Thoracic aorta (tissue), 2 donors: ENCODE measurements around the gene DNAJB8. TPM values are rescaled to one million over a fixed set of nuclear protein-coding genes. Genes with fewer than 3 reads are reported as not detected.

ENCODE experiments used
- ATAC-seq: fragments of 150-250 bp; one replicate; pipeline ENCODE4 v1.8.0; 2017; ENCODE audit warnings: low read depth; ENCODE audit not compliant: insufficient number of reproducible peaks, low FRiP score
- DNase-seq: peaks from one replicate; pipeline ENCODE4 v3.0.0-alpha.2; 2020; ENCODE audit warnings: low spot score
- H3K27ac ChIP-seq, 2 donors: fragments of 200-600 bp; sonication (generic); 1 replicate in 1 of 2; 2 replicates in 1 of 2; pipeline ENCODE4 v1.5.1; 2016; ENCODE audit warnings: mild to moderate bottlenecking in 2 of 2, moderate library complexity in 2 of 2
- H3K27me3 ChIP-seq: fragments of 200-600 bp; sonication (generic); replicated peaks from 2 replicates; pipeline ENCODE4 v1.6.0; 2016; ENCODE audit warnings: mild to moderate bottlenecking; ENCODE audit not compliant: insufficient read depth
- H3K36me3 ChIP-seq: fragments of 200-600 bp; sonication (generic); one replicate; pipeline ENCODE4 v1.5.1; 2016
- H3K4me1 ChIP-seq, 2 donors: fragments of 200-600 bp; sonication (generic); 1 replicate in 1 of 2; 2 replicates in 1 of 2; pipeline versions ENCODE4 v1.5.1 to v1.6.0; 2016; ENCODE audit warnings: low read depth in 2 of 2, mild to moderate bottlenecking in 1 of 2; ENCODE audit not compliant: control insufficient read depth in 1 of 2
- H3K4me3 ChIP-seq: fragments of 200-600 bp; sonication (generic); 2 replicates; pipeline ENCODE4 v1.5.1; 2016; ENCODE audit warnings: mild to moderate bottlenecking
- H3K9me3 ChIP-seq: fragments of 200-600 bp; sonication (generic); 2 replicates; pipeline ENCODE4 v1.5.1; 2016
- total RNA-seq, 2 donors: library from RNA; depleted of rRNA; stranded (reverse); fragments of >200 nt; gene quantifications; one replicate each; pipeline versions ENCODE4 v1.1.0 to v1.2.3, GENCODE V29; 2016
- TF ChIP-seq, protein P1 (sequence below): fragments of 200-600 bp; sonication (generic); IDR thresholded peaks from one replicate; pipeline ENCODE4 v1.5.1; 2019; ENCODE audit warnings: antibody characterized with exemption

The DNAJB8 gene
- total RNA-seq, 2 donors from 2014 or later, result not detected

DNA sequence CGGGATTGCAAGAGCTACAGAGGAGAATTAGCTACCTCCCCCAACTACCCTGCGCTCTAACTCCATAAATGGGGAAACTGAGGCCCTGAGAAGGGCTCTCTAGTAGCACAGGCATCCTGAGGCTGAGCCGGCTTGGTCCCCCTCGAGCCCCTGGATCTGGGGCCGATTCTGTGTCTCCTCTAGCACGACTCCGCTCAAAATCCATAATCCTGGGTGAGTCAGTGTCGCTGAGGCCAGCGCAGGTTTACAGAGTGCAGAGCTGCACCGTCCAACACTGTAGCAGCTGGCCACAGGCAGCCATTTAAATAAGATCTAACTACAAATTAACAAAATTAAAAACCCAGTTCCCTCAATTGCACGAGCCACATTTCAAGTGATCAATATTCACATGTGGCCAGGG, 15.5 kb upstream of the DNAJB8 start:
- Histone ChIP-seq H3K36me3 (no peaks in the 10 kb centered on the region), H3K4me3 (no peak overlapping the region), H3K27ac (no peak overlapping the region), H3K4me1 (peaks cover 11 to 30% of the 10 kb centered on the region in 2 donors), H3K9me3 (no peaks in the 10 kb centered on the region), H3K27me3 (peaks cover 36% of the 10 kb centered on the region)
- ATAC-seq, result no peak
- DNase-seq, result no peak
- TF ChIP-seq, protein P1, sequence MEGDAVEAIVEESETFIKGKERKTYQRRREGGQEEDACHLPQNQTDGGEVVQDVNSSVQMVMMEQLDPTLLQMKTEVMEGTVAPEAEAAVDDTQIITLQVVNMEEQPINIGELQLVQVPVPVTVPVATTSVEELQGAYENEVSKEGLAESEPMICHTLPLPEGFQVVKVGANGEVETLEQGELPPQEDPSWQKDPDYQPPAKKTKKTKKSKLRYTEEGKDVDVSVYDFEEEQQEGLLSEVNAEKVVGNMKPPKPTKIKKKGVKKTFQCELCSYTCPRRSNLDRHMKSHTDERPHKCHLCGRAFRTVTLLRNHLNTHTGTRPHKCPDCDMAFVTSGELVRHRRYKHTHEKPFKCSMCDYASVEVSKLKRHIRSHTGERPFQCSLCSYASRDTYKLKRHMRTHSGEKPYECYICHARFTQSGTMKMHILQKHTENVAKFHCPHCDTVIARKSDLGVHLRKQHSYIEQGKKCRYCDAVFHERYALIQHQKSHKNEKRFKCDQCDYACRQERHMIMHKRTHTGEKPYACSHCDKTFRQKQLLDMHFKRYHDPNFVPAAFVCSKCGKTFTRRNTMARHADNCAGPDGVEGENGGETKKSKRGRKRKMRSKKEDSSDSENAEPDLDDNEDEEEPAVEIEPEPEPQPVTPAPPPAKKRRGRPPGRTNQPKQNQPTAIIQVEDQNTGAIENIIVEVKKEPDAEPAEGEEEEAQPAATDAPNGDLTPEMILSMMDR, result no peak

DNA sequence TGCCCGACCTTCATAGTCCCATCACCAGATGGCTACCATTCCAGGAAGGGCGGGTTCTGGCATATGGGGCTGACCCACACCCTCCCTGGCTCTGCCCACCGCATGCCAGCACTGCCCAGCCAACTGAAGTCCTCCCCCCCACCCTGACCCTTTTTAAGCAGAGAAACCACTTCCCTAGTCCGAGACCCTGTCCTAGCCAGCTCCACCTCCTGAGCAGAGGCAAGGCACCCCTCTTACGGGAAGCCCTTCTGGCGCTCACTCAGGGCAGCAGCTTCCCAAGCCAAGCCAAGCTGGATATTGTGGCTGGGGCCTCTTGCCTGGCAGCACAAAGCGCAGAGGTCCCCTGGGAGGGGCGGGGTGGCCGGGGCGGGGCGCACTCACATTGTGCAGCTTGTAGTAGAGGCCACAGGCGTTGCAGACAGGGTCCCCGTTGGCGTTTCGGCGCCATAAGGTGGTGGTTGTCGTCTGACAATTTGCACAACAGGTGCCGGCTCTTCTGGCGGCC, 14.8 kb upstream of the DNAJB8 start:
- Histone ChIP-seq H3K4me3 (no peak overlapping the region), H3K4me1 (peaks cover 10 to 23% of the 10 kb centered on the region in 2 donors), H3K27me3 (peaks cover 29% of the 10 kb centered on the region), H3K36me3 (no peaks in the 10 kb centered on the region), H3K9me3 (no peaks in the 10 kb centered on the region), H3K27ac (no peak overlapping the region)
- TF ChIP-seq, protein P1, result no peak
- DNase-seq, result no peak
- ATAC-seq, result no peak

DNA sequence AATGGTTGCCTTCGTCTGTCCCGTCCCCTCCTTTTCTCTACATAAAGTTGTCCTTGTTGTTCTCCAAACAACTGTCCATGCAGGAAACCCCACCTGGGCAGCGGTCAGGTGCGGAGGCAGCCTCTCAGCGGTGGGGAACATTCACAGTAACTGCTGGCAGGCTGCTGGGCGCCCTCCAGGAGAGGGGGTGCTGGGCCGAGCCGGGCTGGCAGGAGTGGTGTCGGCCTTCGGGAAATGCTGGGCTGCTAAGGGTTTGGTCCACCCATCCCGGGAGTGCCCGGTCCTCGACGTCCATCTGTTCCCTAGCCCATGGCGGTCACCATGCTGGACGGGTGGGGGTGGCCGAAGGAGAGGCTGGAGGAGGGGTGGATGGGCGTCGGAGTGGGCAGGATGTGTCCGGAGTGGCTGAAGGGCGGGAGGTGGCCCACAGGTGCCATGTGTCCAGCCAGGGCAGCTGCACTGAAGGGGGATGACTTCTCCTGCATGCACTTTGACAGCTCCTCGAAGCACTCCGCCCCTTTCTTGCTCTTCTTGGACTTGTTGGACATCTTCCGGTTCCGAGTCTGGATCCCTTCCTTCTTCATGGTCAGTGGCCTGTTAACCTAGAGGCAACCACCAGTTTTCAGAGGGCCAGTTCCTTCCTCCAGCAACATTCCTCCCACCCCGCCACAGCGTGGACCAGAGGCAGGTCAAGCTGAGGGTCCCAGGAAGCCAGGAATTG, 14.2 kb upstream of the DNAJB8 start:
- TF ChIP-seq, protein P1, result no peak
- peaks cover 10 to 21% of the 10 kb centered on the region in 2 donors for H3K4me1 ChIP-seq
- no peaks in the 10 kb centered on the region for H3K9me3 ChIP-seq
- ATAC-seq (no peak), DNase-seq (no peak)
- H3K27me3 ChIP-seq, result peaks cover 23% of the 10 kb centered on the region
- H3K36me3 ChIP-seq, result no peaks in the 10 kb centered on the region
- H3K27ac ChIP-seq, result no peak overlapping the region
- no peak overlapping the region for H3K4me3 ChIP-seq

DNA sequence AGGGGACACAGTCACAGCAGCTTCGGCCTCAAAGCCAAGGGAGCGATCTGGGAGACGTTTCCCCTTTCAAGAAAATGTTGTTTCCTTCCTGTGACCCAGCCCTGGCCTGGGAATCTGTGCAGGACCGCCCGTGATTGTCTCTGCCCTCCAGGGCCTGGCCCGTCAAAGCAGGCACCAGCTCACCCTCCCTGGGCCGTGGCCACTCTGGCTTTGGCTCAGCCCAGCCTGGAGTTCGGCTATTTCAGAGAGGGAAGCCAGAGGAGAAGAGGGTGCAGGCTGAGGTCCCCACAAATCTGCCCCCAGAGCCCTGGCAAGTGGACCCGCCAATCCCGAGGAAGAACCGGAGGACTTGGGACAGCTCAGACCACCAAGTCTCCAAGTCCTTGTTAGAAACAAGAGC, 13.6 kb upstream of the DNAJB8 start:
- Histone ChIP-seq H3K4me1 (peaks cover 10 to 21% of the 10 kb centered on the region in 2 donors), H3K4me3 (no peak overlapping the region), H3K9me3 (no peaks in the 10 kb centered on the region), H3K36me3 (no peaks in the 10 kb centered on the region), H3K27ac (no peak overlapping the region), H3K27me3 (peaks cover 17% of the 10 kb centered on the region)
- no peak for DNase-seq
- ATAC-seq, result no peak
- TF ChIP-seq, protein P1, result no peak

DNA sequence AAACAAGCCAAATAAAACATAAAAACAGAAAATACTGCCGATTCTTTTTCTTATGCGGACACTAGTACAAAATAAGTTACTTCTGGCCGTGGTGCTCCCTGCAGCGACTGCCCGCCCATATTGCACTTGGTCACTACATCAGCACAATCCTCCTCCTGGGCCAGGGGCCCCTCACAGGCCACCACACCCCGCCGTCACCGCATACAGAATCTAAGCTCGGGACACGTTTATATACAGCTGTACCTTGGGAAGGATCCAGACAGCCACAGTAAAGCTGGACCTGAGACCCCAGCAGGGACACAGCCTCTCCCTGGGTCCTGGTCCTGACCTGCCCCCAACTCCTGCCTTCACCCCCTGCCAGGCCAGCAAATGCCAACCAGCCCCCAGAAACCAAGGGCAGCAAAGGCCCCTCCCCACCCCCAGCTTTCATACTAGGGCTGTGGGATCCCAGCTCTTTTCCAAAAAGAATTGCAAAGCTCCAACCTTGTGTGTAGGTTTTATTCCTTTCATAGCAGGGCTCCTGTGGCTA, 12.9 kb upstream of the DNAJB8 start:
- no peak overlapping the region for H3K4me3 ChIP-seq
- DNase-seq (no peak), ATAC-seq (no peak)
- peaks cover 12% of the 10 kb centered on the region for H3K27me3 ChIP-seq
- H3K36me3 ChIP-seq, result no peaks in the 10 kb centered on the region
- no peaks in the 10 kb centered on the region for H3K9me3 ChIP-seq
- H3K4me1 ChIP-seq, result peaks cover 10 to 21% of the 10 kb centered on the region in 2 donors
- TF ChIP-seq, protein P1, result no peak
- no peak overlapping the region for H3K27ac ChIP-seq
